Activated gamma-delta T cell (primary cell): ENCODE measurements around the gene TRIM33.
"Not testable (repeated sequence)": the region's sequence is repeated elsewhere in the genome, so short reads cannot be mapped to it uniquely, and the experiment has no call there.

Experiments
- DNase-seq: peaks from one replicate; lab custom pipeline; 2025; lab: John Stamatoyannopoulos, UW

TRIM33 gene

DNA sequence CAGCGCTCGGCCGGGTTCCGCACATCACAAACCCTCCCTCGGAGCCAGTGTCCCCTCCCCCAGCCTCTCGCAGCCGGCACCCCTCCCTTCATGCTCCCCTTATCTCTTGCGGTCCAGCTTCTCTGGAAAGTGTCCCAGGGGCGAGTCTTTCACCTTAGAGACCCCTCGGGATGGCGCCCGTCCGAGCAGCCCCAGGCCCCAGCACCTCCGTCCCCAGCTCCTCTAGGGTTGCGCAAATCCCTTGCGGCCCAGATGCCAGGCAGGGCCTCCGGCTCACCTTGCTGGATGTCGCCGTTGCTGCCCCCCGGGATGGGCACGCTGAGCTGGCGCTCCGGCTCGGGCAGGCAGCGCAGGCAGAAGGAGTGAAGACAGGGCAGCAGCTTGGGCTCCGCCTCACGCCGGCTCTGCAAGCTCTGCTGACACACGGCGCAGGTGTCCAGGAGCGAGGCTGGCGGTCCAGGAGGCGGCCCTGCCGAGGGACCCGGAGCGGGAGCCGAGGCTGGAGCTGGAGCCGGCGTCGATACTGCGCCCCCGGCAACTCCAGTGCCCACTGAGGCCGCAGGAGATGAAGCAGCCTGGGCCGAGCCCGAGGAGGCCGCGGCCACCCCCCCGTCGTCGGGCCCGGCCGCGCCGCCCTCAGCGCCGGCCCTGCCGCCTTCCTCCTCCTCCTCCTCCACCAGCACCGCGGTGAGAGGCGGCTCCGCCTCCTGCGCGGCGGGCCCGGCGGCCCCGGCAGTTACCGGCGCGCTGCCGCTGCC is 550 bp downstream of the TRIM33 start:
- DNase-seq: no peak

DNA sequence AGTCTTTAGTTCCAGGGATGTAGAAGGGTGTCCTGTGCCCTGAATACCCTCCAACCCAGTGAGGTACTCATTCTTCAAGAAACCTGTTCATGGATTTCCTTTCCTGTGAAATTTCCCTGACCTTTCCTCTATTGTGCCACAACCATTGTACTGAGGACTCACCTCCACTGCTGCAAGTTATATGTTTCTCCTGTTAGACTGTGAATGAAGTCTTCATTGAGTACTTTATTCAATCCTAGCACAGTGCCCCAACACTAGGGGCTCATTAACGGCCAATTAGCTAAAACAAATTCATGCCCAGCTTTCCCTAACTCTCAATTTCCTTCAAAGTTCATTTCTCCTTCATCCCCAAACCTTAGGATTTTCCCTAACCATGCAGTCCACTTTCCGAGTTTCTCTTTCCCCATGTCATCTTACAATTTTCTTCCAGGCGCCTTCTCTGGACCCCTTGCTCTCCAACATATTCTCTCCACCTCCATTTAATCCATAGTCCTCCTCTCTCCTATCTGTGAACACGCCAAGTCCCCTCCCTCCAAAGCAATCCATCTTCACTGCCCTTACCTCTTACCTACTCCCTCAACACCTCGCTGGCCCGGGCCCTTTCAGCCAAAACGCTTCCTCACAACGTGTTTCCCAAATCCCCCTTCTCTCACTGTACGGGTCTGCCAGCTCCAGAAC is 1.3 kb downstream of the TRIM33 start:
- no peak for DNase-seq

DNA sequence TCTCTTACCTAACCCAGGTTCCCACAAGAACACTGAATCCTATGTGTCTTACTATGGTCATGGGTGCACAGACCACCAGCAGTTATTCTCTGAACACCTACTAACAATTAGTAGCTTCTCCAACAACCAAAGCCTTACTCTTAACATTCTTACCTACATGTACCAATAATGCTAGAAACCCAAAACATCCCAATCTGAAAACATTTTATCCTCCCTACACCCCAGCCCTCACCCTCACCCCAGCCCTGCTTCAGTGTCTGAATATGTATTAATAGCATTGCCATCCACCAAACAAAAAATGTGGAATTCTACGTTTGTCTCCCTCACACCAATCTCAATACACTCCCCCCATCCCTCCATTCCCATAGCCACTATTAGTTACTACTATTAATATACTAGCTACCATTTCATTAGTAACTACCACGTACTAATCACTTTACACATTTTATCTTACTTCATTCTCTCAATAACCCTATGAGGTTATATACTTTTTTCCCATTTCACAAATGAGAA is 2.6 kb downstream of the TRIM33 start:
- DNase-seq: no peak

DNA sequence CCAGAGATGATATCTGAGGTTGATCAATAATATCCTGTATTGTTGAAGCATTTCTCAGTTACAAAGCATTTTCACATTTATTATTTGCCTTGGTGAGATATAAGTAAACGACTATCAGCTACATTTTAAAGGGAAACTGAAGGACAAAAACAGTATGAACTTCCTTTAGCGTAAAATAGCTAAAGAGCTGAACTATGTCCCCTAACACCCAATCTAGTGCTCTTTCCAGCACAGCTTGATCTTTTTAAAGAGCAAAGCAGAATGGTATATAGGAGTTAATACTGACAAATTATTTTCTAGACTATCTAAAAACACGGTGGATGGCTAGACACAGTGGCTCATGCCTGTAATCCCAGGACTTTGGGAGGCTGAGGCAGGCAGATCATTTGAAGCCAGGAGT is 3.5 kb downstream of the TRIM33 start:
- DNase-seq: no peak

DNA sequence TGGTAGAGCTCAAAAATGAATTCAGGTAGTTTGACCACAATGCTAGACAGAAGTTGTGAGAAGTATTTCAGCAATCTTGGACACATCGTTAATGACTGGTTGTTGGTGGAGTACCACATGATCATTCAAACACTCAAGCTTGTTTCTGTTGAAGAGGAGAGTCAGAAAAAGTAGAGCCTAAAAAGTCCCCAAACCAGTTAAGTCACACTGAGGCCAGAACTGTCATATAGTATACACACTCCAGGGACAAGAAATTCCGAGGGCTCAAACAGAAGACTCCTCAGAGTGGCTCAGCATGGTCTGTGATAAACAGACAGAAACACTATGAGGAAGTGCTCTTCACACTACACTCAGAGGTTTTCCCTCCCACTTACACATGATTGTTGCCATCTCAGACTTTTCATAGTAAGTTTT is 5.8 kb downstream of the TRIM33 start:
- DNase-seq: no peak

DNA sequence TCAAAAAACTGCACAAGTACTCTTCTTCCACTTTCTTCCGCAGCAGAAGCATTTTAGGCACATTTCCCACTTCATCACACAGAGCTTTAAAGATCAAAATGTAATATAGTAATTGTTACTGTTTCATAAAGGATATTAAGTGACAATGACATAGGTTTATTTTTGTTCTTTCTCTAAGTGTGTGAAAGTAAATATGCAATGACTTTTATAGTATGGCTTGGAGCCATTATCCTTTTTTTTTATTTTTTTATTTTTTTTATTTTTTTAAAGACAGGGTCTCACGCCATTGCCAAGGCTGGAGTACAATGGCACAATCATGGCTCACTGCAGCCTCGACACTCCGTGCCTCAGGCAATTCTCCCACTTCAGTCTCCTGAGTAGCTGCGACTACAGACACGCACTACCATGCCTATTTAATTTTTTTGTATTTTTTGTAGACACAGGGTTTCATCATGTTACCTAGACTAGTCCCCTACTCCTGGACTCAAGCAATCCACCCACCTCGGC is 7.0 kb downstream of the TRIM33 start:
- DNase-seq: no peak

DNA sequence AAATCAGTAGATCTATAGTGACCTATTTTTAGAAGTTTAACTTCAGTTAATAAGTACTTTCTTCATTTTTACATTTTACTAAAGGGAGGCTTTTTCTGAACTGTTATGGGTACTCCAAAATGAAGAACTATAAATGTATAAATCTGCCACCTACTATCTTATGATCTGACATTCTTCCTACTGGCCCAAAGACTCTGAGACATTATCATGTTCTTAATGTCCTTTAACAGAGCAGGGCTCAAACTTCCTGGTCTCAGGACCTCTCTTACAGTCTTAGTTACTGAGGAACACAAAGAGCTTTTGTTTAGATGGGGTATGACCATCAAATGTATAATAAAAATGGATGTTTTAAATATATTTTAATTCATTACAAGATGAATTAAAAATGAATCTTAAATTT is 8.9 kb downstream of the TRIM33 start:
- no peak for DNase-seq

DNA sequence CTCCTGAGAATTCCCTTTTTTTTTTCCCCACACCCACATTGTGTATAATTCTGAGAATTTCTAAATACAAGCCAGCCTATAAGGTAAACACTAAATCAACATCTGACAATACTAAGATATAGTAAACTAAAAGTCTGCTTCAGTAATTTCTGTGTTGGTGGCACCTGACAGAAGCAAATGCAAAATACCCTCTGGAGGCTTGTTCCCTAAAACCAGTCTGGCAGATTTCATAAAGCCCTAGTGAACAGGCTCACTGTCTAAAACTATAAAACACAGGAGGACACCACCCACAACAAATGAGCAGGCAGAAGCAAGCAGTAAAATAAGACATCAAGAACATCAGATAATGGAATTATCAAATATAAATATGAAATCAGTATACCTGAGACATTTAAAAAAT is 11.5 kb downstream of the TRIM33 start:
- no peak for DNase-seq

DNA sequence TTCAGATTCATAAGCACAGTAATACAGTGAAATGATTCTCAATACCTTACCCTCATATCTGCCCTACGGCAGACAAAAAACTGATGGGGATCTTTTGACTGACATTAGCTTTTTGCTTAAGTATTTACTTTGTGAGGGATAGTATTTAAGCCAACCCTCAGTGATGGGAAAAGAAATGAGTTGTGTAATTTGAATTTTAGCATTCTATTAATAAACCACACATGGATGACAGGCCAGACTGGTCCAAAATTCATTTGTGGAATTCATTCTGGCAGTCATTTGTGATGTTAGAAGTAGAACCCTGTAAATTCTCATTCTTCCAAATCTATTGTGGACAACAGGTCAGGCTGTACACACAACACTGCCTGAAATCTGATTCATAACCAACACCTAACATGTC is 14.9 kb downstream of the TRIM33 start:
- no peak for DNase-seq

DNA sequence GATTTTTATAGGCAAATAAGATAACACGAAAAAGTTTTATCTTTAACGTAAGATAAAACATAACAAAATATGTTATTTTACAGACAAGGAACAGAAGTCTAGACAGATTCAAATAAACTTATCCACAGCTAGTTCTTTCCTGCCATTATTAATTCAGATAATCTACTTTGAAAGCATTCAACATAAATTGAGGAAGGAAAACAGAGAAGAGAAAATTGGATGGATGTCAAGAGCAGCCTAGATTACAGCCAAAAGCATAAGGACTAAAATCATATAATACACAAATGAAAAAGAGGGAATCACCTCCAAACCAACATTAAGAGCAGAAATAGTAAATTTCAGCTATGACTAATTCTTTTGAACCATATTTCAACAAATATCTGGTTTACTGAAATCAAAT is 15.5 kb downstream of the TRIM33 start:
- no peak for DNase-seq

DNA sequence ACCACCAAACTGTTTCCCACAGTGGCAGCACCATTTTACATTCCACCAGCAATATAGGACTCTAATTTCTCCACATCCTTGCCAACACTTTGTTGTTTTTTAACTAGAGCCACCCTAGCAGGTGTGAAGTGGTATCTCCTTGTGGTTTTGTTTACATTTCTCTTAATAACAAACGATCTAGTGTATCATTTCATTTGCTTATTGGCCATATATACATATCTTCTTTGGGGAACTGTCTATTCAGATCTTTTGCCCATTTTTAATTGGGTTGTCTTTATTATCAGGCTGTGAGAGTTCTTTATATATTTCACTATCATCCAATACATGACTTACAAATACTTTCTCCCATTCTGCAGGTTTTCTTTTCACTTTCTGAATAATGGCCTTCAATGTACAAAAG is 18.0 kb downstream of the TRIM33 start:
- no peak for DNase-seq

DNA sequence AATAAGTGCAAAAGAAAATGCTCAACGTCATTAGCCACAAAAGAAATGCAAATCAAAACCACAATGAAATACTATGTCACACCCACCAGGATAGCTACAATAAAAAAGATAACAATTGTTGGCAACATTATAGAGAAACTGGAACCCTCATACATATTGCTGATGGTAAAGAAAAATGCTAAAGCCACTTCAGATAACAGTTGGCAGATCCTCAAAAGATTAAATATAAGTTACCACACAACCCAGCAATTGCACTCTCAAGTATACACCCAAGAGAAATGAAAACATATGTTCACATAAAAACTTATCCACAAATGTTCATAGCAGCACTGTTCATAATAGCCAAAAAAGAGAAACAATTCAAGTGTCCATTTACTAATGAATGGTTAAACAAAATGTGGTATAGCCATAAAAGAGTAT is 20.7 kb downstream of the TRIM33 start:
- DNase-seq: no peak

DNA sequence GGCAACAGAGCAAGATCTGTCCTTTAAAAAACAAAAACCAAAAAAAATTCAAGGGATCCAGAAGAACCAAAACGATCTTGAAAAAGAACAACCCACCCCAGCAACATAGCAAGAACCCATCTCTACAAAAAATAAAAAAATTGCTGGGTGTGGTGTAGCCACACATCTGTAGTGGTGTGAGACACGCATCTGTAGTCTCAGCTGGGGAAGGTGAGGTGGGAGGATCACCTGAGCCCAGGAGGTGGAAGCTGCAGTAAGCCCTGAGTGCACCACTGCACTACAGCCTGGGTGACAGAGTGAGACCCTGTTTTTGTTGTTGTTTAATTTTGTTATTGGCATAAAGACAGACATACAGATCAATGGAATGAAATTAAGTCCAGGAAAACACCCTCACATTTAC is 22.3 kb downstream of the TRIM33 start:
- no peak for DNase-seq

DNA sequence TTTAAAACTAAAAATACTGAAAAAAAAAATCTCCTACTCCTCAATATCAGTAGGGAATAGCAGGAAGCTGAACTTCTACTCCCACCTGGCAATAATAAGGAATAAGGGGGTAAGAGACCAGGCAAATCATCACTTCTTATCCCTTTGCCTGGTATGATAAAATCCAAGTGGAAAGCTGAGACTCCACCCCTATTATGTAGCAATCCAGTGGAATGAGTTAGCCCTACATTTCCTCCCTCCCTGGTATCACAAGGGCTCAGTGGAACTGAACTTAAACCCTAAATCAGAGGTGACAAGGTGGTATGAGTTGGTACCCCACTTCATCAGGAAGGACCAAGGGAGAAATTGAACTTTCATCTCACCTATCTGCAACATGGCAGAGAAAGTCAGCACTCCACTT is 25.7 kb downstream of the TRIM33 start:
- no peak for DNase-seq

DNA sequence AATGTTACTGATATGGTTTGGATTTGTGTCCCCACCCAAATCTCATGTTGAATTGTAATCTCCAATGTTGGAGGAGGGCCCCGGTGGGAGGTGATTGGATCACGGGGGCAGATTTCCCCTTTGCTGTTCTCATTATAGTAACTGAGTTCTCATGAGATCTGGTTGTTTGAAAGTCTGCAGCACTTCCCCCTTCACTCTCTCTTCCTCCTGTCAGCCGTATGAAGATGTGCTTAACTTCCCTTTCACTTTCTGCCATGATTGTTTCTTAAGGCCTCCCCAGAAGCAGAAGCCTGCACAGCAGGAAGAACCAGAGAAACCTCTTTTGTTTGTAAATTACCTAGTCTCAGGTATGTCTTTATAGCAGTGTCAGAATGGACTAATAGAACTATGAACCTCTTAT is 28.4 kb downstream of the TRIM33 start:
- DNase-seq: no peak

DNA sequence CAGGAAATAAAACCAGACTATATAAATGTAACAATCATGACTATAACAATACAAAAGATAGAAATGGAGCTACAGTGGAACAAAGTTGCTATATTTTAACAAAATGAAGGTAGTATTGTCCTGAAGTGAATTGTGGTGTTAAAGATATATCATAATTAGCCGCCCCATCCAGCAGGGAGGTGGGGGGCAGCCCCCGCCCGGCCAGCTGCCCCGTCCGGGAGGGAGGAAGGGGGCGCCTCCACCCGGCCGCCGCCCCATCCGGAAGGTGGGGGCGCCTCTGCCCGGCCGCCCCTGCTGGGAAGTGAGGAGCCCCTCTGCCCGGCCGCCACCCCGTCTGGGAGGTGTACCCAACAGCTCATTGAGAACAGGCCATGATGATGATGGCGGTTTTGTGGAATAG is 31.4 kb downstream of the TRIM33 start:
- not testable (repeated sequence) for DNase-seq

DNA sequence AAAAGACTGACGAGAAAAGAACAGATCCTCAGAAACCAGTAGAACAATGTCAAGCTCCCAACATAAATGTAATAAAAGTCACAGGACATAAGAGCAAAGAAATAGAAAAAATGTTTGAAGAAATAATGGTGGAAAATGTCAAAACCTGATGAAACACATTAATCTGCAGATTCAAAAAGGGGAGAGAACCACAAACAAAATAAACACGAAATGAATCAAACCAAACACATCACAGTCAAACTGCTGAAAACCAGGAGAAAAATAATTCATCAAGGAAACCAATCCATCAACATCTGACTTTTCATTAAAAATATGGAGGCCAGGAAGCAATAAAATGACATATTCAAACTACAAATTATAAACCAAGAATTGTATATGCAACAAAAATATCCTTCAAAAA is 31.9 kb downstream of the TRIM33 start:
- no peak for DNase-seq

DNA sequence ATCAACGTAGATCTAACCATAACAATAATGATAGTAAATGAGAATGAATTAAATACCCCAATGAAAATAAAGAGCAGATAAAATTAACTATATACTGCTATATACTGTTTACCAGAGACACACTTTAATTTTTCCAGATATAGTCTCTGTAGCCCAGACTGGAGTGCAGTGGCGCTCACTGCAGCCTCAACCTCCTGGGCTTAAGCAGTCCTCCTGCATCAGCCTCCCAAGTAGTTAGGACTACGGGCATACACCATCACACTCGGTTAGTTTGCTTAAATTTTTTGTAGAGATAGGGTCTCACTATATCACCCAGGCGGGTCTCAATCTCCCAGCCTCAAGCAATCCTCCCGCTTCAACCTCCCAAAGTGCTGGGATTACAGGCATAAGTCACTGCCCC is 37.2 kb downstream of the TRIM33 start:
- no peak for DNase-seq

DNA sequence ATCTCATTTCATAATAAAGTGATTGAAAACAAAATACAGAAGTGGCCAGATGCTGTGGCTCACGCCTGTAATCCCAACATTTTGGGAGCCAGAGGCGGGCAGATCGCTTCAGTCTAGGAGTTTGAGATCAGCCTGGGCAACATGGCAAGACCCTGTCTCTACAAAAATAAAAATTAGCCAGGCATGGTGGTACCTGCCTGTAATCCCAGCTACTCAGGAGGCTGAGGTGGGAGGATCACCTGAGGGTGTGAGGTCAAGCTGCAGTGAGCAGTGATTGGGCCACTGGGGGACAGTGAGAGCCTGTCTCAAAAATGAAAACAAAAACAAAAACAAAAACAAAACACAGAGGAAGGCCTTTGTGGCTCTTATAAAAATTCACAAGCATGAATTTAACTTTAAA is 38.6 kb downstream of the TRIM33 start:
- no peak for DNase-seq

DNA sequence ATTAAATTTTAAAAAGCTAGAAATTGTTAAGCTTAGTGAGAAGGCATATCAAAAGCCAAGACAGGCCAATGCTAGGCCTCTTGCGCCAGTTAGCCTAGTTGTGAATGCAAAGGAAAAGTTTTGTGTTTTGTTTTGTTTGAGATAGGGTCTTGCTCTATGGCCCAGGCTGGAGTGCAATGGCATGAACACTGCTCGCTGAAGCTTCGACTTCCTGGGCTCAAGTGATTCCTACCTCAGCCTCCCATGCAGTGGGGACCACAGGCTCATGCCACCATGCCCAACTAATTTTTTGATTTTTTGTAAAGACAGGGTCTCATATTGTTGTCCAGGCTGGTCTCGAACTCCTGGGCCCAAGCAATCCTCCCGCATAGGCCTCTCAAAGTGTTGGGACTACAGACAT is 40.3 kb downstream of the TRIM33 start:
- DNase-seq: no peak

DNA sequence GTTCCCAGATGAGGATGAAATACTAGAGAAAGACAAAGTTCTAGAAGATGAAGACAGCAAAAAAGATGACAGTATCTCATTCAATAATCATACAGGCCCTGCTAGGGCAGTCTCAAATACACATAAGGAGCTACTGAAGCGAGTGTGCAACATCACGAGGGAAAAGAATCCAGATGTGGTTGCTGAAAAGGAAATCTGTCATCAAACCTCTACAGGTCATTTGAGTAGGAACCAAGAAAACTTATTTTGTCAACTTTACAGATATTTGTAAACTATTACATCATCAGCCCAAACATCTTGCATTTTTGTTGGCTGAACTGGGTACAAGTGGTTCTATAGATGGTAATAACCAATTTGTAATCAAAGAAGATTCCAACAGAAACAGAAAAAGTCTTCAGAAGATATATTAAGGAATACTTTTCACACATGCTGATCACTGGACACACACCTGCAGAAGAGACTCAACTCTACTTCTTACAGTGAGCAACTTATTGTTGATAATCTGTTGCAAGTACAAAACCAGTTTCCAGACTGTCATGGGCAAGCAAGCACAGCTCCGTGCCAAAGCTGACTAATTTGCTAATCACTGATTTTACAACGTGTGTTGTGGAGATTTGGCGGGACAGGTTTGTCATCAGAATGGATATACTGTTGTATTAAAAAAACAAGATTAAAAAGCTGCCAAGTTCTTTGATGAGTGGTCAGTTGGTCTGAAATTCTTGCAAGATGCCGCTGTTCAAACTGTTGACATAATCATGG is 42.1 kb downstream of the TRIM33 start:
- no peak for DNase-seq

DNA sequence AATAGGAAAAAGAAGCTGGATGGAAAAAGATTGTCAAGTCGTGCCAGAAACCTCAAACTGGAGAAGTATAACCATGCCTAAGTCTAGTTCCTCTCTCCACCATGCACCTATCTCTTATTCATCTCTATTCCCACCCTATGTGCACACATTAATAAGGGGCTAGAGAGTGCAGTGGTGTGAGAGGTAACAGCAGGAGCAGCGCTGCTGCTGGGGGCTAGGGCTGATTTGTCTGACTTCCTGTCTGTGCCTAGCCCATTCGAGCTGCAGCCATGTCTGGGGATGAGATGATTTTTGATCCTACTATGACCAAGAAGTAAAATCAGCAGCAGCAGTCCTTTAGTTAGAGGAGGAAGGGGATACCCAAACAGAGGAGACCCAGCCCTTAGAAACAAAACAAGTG is 43.0 kb downstream of the TRIM33 start:
- no peak for DNase-seq

DNA sequence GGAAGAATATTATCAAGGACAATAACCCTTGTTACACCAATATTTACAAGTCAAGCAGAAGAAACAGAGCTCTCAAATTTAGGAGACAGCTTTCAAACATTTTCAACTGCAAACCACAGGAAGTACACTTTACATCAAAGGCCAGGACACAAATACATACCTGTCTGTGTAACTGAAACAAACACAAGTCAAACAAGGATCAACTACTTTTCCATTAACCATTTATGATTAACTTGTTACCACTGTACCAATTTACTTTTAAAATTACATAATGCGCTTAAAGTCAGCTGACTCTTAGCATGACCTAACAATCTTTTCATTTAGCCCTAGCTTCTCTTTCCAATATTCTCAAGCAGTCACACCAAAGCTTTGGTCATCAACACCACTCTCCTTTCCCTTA is 43.5 kb downstream of the TRIM33 start:
- no peak for DNase-seq
